Activated CD4-positive, CD25-positive, alpha-beta regulatory T cell treated with anti-CD3 and anti-CD28 coated beads, Interleukin-2, amount 50 U/mL, for 72 hours (primary cell): ENCODE measurements around the gene SLC17A7.

Experiments
- DNase-seq: peaks from one replicate; pipeline ENCODE4 v3.0.0; 2021

The SLC17A7 gene

DNA sequence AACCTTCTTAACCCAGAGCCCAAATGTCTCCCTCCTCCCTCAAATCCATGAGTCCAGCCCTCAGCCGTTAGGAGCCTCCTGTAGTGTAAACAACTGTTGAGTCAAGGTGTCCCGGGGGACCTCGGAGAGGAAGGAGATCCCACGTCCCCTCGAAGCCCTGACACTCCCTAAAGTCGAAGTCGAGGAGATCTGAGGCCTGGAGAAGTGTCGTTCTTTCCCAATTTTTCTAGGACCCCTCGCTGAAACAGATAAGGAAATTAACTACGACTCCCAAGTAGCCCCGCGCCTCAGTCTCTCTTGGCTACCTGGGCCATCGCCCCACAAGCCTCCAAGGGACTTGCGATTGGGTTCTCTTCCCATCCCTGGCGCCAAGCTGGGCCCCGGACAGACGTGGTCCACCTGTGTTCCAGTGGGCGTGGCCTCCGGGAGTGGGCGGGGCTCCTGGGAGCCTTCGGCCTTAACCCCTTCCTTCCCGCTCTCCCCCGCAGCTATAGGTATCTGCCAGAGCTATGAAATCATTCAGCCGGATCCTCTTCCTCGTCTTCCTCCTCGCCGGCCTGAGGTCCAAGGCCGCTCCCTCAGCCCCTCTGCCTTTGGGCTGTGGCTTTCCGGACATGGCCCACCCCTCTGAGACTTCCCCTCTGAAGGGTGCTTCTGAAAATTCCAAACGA is 15.3 kb downstream of the SLC17A7 start:
- no peak for DNase-seq

DNA sequence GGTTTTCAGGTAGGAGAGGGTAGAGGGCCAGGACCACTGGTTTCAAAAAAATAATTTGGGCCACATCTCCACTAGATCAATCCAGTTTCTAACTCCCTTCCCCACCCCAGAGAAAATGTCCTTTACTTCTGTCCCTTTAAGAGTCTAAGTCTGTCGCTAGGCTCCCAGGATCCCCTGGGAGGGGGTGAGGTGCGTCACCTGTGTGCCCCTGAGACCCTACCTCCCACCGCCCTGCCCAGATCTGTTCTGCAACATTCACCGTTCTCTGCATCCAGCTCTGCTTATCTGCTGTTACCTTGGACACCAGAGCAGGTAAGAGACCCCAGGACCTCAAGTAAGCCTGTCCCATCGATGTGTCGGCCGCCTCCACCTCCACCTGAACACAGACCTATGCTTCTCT is 16.1 kb downstream of the SLC17A7 start, which contains the start of gene GFY:
Gene GFY, plus strand, starts transcription at position 211 of the 400 bp plus-strand sequence. CDS start 1,043 bp downstream, outside the sequence.
- DNase-seq, result no peak

DNA sequence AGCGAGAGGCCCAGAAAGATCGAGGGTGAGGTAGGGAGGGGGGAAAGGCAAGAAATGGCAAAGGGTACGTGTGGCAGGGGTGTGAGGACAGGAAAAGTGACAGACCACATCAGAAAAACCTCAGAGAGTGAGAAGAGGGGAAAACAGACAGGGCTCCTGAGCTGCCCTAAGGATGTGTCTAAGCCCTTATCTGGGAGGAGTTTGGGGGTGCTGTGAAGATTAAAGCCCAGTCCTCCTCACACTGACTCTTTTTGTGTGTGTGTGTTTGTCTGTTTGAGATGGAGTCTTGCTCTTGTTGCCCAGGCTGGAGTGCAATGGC is 17.4 kb downstream of the SLC17A7 start:
- no peak for DNase-seq

DNA sequence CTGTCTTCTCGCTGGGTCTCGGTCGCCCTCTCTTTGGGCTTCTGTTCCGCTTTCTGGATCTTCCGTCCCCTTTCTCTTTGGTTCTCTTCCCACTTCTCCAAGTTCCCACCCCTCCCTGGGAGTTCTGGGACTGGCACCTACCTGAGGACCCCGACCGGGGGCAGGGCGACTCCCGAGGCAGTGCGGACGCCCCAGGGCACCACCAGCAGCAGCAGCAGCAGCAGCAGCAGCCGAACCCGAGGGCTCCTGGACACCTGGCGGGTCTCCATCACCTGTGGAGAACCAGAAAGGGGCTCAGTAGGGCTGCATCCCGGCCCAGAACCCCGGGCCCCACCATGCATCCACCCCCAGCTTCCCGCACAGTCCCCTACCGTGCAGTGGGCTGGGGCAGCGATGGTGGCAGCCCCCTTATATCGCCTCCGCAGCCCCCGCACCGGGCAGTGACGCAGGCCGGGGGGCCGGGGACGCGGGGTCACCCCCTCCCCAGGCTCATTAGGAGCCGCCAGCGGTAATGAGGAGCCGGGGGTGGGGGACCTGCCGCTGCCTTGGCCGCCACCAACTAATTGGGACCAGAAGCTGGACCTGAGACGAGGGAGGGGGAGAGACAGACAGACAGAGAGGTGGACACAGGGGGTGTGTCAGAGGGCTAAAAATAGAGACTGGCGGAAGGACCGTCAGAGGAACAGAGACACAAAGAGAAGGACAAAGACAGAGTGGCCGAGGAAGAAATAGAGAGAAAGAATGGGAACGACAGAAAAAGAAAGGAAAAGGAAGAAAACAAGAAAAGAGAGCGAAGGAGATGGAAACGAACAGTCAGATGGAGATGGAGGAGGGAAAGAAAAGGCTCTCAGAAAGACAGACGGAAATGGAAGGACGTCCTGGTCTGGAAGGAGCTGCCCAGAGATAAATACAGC is 18.0 kb downstream of the SLC17A7 start, which contains the start of gene PTH2:
Gene PTH2, minus strand, starts transcription at position 371 of the 914 bp plus-strand sequence. Its CDS starts 102 bp downstream, at position 269.
- DNase-seq, result no peak

DNA sequence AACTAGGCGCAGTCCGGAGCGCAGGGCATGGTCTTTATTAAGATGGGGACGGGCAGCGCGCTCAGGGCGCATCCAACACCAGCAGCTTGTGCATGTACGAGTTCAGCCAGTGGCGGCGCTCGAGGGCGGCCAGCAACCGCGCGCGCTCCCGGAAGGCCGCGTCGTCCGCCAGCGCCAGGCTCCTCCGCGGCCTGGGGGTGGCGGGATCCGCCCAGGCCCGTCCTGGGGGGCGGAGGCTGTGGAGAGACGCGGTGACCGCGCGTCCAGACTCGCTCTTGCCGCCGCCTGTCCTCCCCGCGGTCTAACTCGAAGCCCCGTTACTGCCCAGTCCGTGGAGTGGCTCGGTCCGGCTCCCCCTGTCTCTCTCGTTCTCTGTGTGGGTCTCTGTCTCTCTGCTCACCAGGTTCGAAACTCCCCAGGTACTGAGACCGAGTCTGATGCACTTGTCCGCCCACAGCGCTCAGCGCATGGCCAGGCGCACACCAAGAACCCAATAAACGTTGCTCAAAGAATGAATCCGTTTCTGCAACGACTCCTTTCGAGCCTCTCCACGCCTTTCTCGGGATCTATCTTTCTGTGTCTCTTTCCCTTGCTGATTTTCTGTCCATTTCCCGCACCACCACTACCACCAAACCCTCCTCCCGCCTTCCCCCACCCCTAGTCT is 18.8 kb downstream of the SLC17A7 start:
- DNase-seq, result peak; percentile 65

DNA sequence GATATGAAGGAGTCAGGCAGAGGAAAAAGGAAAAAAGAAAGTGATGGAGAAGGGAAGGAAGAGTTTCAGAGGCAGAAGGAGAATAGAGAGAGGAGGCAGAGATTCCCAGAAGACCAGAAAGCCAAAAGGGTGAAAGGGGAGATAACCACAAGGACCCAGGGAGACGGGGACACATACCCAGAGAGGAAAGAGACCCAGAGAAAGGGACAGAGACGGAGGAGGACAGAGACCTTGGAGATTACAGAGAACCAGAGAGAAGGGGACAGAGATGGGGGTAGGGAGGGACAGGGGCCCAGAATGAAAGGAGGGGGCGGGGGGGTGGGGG is 19.5 kb downstream of the SLC17A7 start:
- DNase-seq, result no peak

DNA sequence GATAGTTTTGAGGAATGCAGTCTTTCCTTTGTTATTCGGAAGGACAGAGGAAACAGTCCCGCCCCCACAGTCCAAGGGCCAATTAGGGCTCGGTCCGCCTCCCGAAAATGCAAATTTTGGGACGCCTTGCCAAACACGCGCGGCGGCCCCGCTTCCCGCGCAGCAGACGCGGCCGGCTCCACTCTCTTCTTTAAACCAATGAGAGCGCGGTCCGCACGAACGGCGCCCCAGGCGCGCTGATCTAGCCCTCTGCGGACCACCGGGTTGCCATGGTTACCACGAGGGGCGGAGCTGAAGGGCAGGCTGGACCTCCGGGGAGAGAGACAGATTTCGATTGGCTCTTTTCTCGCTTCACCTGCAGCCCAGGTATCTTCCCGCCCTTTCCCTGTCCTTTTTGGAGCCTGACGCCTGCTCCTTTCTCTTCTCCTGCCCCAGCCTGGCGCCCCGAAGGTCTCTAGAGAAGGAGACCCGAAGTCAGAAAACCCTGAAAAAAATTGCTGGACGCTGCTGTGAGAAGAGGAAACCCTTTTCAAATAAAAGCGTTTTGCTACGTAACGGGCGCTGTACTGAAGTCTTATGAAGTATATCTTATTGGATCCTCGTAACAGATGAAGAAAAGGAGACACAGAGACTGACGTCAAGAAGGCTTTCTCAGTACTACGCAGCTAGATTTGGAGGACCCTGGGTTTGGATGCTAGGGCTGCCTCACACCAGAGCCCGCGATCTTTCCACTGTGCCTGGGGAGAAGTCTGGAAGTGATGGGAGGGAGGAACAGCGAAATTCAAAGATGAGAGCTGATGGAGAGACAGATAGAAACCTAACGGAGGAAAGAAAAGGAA is 20.1 kb downstream of the SLC17A7 start:
- no peak for DNase-seq

GRCh38 chr19:49420227-49420626 is 21.1 kb downstream of the SLC17A7 start:
- no peak for DNase-seq

- no peak for DNase-seq
These were observed 22.2 kb downstream of the SLC17A7 start for GRCh38 chr19:49419173-49419572.

GRCh38 chr19:49418511-49418910 is 22.8 kb downstream of the SLC17A7 start:
- no peak for DNase-seq

- no peak for DNase-seq
These were observed 24.2 kb downstream of the SLC17A7 start for GRCh38 chr19:49417088-49417487.

- no peak for DNase-seq
These were observed 25.5 kb downstream of the SLC17A7 start for GRCh38 chr19:49415810-49416200.

DNA sequence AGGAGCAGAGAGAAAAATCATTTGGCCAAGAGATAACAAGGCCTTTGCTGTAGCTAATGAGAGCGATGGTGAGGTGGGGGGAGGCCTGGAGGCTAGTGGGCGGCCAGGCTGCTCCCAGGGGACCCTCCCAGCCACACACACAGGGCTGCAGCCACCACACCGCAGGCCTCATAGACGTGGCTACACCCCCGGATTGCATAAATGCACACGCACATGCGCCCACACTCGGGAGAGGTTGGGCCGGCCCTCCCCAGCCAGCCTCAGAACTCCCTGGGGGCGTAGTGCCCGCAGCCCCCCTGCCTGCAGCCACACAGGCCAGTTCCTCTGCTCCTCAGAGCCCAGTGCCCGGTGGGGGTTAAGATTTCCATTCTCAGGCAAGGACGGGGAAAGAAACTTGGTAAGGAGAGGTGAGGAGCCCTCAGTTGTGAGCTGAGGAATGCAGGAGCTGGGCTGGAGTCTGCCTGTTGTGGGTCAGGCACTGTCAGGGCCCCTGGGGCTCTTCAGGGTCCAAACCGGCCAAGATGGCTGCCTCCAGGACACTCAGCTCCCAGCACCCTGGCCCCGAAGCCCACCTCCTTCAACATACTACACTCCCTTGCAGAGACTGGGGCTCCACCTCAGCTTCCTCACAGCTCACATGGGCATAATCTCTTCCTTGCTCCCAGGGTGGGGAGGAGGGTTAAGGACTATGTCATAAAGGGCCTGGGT is 26.1 kb downstream of the SLC17A7 start:
- DNase-seq, result no peak

- no peak for DNase-seq
These were observed 27.1 kb downstream of the SLC17A7 start for GRCh38 chr19:49414256-49414655.

GRCh38 chr19:49413348-49413747 is 28.0 kb downstream of the SLC17A7 start:
- no peak for DNase-seq

GRCh38 chr19:49411681-49412326 is 29.5 kb downstream of the SLC17A7 start:
- no peak for DNase-seq

DNA sequence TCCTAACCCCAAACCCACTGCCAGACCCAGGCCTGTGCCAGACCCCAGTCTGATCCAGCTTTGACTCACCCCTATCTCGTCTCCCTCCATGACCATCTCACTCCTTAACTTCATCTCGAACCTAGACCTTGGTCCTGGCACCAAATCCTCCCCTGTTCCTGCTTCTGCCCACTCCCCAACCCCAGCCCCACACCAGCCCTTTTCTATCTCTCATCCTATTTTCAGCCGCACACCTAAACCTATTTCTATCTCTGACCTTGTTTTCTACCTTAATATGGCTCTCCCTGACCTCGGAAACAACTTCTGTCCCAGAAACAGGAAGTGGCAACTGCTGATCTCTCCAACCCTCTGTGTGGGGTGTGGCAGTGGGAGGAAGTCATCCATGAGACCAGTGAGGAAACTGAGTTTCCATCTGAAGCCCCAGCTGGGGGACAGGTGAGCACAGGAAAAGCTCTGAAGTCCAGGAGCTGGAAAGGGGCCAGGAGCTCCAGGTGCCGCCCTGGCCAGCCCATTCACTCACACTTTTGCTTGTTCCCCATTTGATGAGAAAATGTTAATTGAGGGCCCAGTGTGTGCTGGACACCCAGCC is 31.8 kb downstream of the SLC17A7 start:
- DNase-seq, result no peak

GRCh38 chr19:49408816-49409440 is 32.4 kb downstream of the SLC17A7 start:
- no peak for DNase-seq

DNA sequence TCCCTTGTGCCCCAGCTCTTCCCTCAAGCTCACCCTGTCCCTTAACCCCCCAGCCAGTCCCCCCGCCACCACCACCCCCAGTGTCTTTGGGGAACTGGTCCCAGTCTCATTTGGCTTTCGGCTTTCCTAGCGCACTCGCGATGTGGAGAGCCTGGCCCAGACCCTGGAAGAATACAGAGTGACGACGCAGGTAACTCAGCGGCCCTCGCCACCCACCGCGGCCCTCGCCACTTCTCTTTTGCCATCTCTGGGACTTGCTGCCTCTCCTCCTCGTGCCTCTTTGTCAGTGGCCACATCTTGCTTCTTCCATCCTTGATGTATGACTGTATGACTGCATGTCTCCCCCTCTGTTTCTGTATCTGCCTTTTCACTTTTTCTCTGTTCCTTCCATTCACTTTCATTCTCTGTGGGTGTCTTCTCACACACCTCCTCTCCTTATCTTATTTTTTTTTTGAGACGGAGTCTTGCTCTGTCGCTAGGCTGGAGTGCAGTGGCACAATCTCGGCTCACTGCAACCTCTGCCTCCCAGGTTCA is 33.8 kb downstream of the SLC17A7 start:
- DNase-seq, result no peak

DNA sequence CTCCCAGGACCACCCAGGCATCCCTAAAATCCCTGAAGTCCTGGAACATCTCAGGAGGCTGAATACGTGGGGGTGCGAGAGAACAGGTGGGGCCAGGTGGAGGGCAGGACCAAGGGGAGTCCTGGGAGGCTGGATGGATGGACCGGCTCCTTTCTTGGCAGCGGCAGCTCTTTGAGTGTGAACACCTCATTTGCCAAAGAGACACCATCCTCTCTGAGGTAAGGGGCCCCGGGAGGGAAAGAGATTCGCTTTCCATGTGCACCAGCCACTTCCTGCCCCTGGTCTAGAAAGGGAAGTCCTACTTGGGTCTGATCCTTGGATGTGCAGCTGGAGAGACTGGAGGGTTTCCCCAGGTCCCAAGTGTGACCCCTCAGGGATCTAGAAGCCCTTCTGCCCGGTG is 34.2 kb downstream of the SLC17A7 start:
- DNase-seq, result no peak
